HepG2 (cell line): ENCODE measurements around the gene GSDMA. TPM values are rescaled to one million over a fixed set of nuclear protein-coding genes. Genes with fewer than 3 reads are reported as not detected.
A peak's percentile ranks its signal among the peaks of the same experiment; 100 is the strongest.

Experiments
- FOXO1 ChIP-seq: sonication (generic); formaldehyde crosslinking; IDR thresholded peaks from 2 replicates; pipeline ENCODE4 v1.4.0; 2020; ENCODE audit warnings: missing genetic modification reagents
- GTF2F1 ChIP-seq: fragments of 150-350 bp; IDR thresholded peaks from 2 replicates; pipeline ENCODE4 v1.6.1; 2014; ENCODE audit warnings: low read length
- IKZF4 ChIP-seq: sonication (generic); formaldehyde crosslinking; IDR thresholded peaks from 2 replicates; pipeline ENCODE4 v1.5.1; 2020; ENCODE audit warnings: borderline replicate concordance, mild to moderate bottlenecking, low read depth, missing genetic modification reagents; ENCODE audit errors: not compliant biosample characterization
- KLF11 ChIP-seq: IDR thresholded peaks from 2 replicates; pipeline ENCODE4 v1.6.1; 2016; ENCODE audit warnings: missing compliant biosample characterization
- NFIB ChIP-seq: sonication (generic); formaldehyde crosslinking; IDR thresholded peaks from 2 replicates; pipeline ENCODE4 v1.9.0; 2021; ENCODE audit warnings: missing genetic modification reagents, mild to moderate bottlenecking, borderline replicate concordance
- NR2F2 ChIP-seq: IDR thresholded peaks from 2 replicates; pipeline ENCODE4 v1.6.1; 2012; ENCODE audit warnings: low read depth, inconsistent platforms, borderline replicate concordance
- PCBP1 ChIP-seq: fragments of 200-400 bp; formaldehyde crosslinking; IDR thresholded peaks from 2 replicates; pipeline ENCODE4 v1.6.1; 2017; ENCODE audit warnings: mild to moderate bottlenecking, low read depth, low read length, borderline replicate concordance
- RBFOX2 ChIP-seq: fragments of 200-400 bp; formaldehyde crosslinking; IDR thresholded peaks from 2 replicates; pipeline ENCODE4 v1.6.1; 2017; ENCODE audit warnings: low read depth, mild to moderate bottlenecking, low read length
- ZNF256 ChIP-seq: sonication (generic); formaldehyde crosslinking; conservative IDR thresholded peaks from 2 replicates; pipeline ENCODE4 v1.4.0; 2020; ENCODE audit warnings: missing genetic modification reagents
- ZNF557 ChIP-seq: sonication (generic); formaldehyde crosslinking; IDR thresholded peaks from 2 replicates; pipeline ENCODE4 v1.4.0; 2020; ENCODE audit warnings: missing genetic modification reagents
- ZNF569 ChIP-seq: sonication (generic); formaldehyde crosslinking; IDR thresholded peaks from 2 replicates; pipeline ENCODE4 v1.5.0; 2020; ENCODE audit warnings: mild to moderate bottlenecking, missing genetic modification reagents, moderate library complexity, borderline replicate concordance
- ZNF619 ChIP-seq: sonication (generic); formaldehyde crosslinking; IDR thresholded peaks from 2 replicates; pipeline ENCODE4 v1.4.0; 2020; ENCODE audit warnings: mild to moderate bottlenecking, missing genetic modification reagents
- ZNF652 ChIP-seq: IDR thresholded peaks from 2 replicates; pipeline ENCODE4 v1.6.1; 2016; ENCODE audit warnings: low read depth, borderline replicate concordance
- ZNF768 ChIP-seq: sonication (generic); formaldehyde crosslinking; IDR thresholded peaks from 2 replicates; pipeline ENCODE4 v1.4.0; 2020; ENCODE audit warnings: missing genetic modification reagents
- ZNF775 ChIP-seq: sonication (generic); formaldehyde crosslinking; IDR thresholded peaks from 2 replicates; pipeline ENCODE4 v1.4.0; 2020; ENCODE audit warnings: missing genetic modification reagents, mild to moderate bottlenecking, moderate library complexity, borderline replicate concordance
- ZNF792 ChIP-seq: IDR thresholded peaks from 2 replicates; pipeline ENCODE4 v1.6.1; 2016
- ZNF850 ChIP-seq: sonication (generic); formaldehyde crosslinking; conservative IDR thresholded peaks from 2 replicates; pipeline ENCODE4 v1.9.0; 2021; ENCODE audit warnings: mild to moderate bottlenecking, missing genetic modification reagents
- ZNF879 ChIP-seq: sonication (generic); formaldehyde crosslinking; IDR thresholded peaks from 2 replicates; pipeline ENCODE4 v1.8.1; 2023; ENCODE audit warnings: missing genetic modification reagents
- ZNF883 ChIP-seq: sonication (generic); formaldehyde crosslinking; IDR thresholded peaks from 2 replicates; pipeline ENCODE4 v1.5.1; 2020; ENCODE audit warnings: mild to moderate bottlenecking, missing genetic modification reagents; ENCODE audit errors: not compliant biosample characterization
- polyA plus RNA-seq, 8 experiments: library from polyadenylated mRNA; depleted of rRNA in 3 of 8; stranded (reverse) in 7 of 8; unstranded in 1 of 8; fragments of >200 nt; fragmentation: Illumina TruSeq in 4 of 8; extraction: Trizol in 4 of 8; gene quantifications; 2 replicates each; pipeline versions ENCODE4 v1.2.1 to v1.2.3, GENCODE V29; 2011 to 2016; ENCODE audit warnings: low read depth in 4 of 8, missing spikeins in 1 of 8, mixed read lengths in 1 of 8; ENCODE audit not compliant: insufficient read depth in 1 of 8
- total RNA-seq, 5 experiments: library from RNA; depleted of rRNA; stranded (reverse); fragments of >200 nt; fragmentation: Illumina TruSeq; extraction: Trizol; gene quantifications; 2 replicates each; pipeline ENCODE4 v1.2.3, GENCODE V29; 2016; ENCODE audit warnings: low read depth in 1 of 5
- TF ChIP-seq, protein P1 (sequence below): sonication (generic); formaldehyde crosslinking; IDR thresholded peaks from 2 replicates; pipeline ENCODE4 v1.4.0; 2020; ENCODE audit warnings: missing genetic modification reagents, borderline replicate concordance
- TF ChIP-seq, protein P2 (sequence below): sonication (generic); formaldehyde crosslinking; IDR thresholded peaks from 2 replicates; pipeline ENCODE4 v1.5.0; 2020; ENCODE audit warnings: missing genetic modification reagents
- TF ChIP-seq, protein P3 (sequence below): sonication (generic); formaldehyde crosslinking; IDR thresholded peaks from 2 replicates; pipeline ENCODE4 v1.4.0; 2020; ENCODE audit warnings: mild to moderate bottlenecking, missing genetic modification reagents

The GSDMA gene
- total and polyA plus RNA-seq, 2 of the 13 experiments (the other 11 are each of a cell fraction or from before 2014, with no cell fraction given): not detected

DNA sequence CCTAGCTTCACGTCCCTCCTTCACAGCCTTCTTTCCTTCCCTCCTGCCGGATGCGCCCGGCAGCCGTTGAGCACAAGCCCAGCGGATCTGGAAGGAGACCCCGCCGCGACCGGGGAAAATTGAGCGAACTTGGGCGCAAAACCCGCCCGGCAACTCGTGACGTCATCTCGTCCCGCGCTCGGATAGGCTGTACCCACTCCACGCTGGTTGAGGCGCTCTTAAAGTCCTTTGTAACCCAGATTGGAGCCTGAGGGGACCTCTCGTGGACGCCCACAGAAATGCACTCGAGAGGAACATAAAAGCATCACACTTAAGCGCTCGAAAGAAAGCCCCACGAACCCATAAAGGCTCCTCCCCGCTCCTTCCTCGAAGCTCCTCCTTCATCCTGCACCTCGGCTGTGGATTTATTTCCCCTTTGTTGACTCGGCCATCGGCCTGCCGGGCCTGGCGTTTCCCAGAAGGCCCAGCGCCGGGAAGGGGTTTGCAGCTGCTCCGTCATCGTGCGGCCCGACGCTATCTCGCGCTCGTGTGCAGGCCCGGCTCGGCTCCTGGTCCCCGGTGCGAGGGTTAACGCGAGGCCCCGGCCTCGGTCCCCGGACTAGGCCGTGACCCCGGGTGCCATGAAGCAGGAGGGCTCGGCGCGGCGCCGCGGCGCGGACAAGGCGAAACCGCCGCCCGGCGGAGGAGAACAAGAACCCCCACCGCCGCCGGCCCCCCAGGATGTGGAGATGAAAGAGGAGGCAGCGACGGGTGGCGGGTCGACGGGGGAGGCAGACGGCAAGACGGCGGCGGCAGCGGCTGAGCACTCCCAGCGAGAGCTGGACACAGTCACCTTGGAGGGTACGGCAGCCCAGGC lies 17.8 kb downstream of the GSDMA start, which contains the start of gene PSMD3 (continued):
- TF ChIP-seq PCBP1: peak; percentile 94; the same call in 1 of the 2 replicates
- TF ChIP-seq NR2F2: peak; percentile 65; the same call in 1 of the 2 replicates
- no peak for TF ChIP-seq NFIB (CRISPR knock-in tag)
- TF ChIP-seq, protein P1, sequence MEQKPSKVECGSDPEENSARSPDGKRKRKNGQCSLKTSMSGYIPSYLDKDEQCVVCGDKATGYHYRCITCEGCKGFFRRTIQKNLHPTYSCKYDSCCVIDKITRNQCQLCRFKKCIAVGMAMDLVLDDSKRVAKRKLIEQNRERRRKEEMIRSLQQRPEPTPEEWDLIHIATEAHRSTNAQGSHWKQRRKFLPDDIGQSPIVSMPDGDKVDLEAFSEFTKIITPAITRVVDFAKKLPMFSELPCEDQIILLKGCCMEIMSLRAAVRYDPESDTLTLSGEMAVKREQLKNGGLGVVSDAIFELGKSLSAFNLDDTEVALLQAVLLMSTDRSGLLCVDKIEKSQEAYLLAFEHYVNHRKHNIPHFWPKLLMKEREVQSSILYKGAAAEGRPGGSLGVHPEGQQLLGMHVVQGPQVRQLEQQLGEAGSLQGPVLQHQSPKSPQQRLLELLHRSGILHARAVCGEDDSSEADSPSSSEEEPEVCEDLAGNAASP: peak; percentile 92
- TF ChIP-seq RBFOX2: peak; percentile 98
- TF ChIP-seq, protein P2, sequence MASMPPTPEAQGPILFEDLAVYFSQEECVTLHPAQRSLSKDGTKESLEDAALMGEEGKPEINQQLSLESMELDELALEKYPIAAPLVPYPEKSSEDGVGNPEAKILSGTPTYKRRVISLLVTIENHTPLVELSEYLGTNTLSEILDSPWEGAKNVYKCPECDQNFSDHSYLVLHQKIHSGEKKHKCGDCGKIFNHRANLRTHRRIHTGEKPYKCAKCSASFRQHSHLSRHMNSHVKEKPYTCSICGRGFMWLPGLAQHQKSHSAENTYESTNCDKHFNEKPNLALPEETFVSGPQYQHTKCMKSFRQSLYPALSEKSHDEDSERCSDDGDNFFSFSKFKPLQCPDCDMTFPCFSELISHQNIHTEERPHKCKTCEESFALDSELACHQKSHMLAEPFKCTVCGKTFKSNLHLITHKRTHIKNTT (CRISPR knock-in tag): no peak
- TF ChIP-seq GTF2F1: peak; percentile 76; the same call in 1 of the 2 replicates
- TF ChIP-seq, protein P3, sequence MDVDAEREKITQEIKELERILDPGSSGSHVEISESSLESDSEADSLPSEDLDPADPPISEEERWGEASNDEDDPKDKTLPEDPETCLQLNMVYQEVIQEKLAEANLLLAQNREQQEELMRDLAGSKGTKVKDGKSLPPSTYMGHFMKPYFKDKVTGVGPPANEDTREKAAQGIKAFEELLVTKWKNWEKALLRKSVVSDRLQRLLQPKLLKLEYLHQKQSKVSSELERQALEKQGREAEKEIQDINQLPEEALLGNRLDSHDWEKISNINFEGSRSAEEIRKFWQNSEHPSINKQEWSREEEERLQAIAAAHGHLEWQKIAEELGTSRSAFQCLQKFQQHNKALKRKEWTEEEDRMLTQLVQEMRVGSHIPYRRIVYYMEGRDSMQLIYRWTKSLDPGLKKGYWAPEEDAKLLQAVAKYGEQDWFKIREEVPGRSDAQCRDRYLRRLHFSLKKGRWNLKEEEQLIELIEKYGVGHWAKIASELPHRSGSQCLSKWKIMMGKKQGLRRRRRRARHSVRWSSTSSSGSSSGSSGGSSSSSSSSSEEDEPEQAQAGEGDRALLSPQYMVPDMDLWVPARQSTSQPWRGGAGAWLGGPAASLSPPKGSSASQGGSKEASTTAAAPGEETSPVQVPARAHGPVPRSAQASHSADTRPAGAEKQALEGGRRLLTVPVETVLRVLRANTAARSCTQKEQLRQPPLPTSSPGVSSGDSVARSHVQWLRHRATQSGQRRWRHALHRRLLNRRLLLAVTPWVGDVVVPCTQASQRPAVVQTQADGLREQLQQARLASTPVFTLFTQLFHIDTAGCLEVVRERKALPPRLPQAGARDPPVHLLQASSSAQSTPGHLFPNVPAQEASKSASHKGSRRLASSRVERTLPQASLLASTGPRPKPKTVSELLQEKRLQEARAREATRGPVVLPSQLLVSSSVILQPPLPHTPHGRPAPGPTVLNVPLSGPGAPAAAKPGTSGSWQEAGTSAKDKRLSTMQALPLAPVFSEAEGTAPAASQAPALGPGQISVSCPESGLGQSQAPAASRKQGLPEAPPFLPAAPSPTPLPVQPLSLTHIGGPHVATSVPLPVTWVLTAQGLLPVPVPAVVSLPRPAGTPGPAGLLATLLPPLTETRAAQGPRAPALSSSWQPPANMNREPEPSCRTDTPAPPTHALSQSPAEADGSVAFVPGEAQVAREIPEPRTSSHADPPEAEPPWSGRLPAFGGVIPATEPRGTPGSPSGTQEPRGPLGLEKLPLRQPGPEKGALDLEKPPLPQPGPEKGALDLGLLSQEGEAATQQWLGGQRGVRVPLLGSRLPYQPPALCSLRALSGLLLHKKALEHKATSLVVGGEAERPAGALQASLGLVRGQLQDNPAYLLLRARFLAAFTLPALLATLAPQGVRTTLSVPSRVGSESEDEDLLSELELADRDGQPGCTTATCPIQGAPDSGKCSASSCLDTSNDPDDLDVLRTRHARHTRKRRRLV: peak; percentile 72
- no peak for TF ChIP-seq ZNF775 (CRISPR knock-in tag)
- peak; percentile 72; the same call in 1 of the 2 replicates for TF ChIP-seq ZNF256 (CRISPR knock-in tag)
- peak; percentile 83; the same call in 1 of the 2 replicates for TF ChIP-seq ZNF879 (CRISPR knock-in tag)
- no peak for TF ChIP-seq ZNF850 (CRISPR knock-in tag)
- TF ChIP-seq ZNF557 (CRISPR knock-in tag): peak; percentile 89; the same call in 1 of the 2 replicates
- 0 out of 2 replicates have a peak, but pooled peaks have one; percentile 38 for TF ChIP-seq ZNF619 (CRISPR knock-in tag)
- TF ChIP-seq ZNF768 (CRISPR knock-in tag): peak; percentile 92
- peak; percentile 96 for TF ChIP-seq ZNF792 (CRISPR knock-in tag)
- peak; percentile 93; the same call in 1 of the 2 replicates for TF ChIP-seq ZNF569 (CRISPR knock-in tag)
- peak; percentile 96; the same call in 1 of the 2 replicates for TF ChIP-seq KLF11 (CRISPR knock-in tag)
- peak; percentile 95 for TF ChIP-seq ZNF883 (CRISPR knock-in tag)
- TF ChIP-seq IKZF4: peak; percentile 95
- TF ChIP-seq ZNF652 (CRISPR knock-in tag): peak; percentile 42; the same call in 1 of the 2 replicates
- TF ChIP-seq FOXO1 (CRISPR knock-in tag): peak; percentile 71
